H1 (cell line): ENCODE data around the gene SESN1. TPM values are rescaled to one million over a fixed set of nuclear protein-coding genes. Genes with fewer than 3 reads are reported as not detected.

Source experiments
- RNF2 ChIP-seq: fragments of 200-900, 300-1000 bp; sonication (generic); IDR thresholded peaks from 2 replicates; pipeline ENCODE4 v1.7.1; 2016; ENCODE audit warnings: borderline replicate concordance, low read depth, mild to moderate bottlenecking, antibody characterized with exemption, low read length; ENCODE audit not compliant: poor library complexity, severe bottlenecking; ENCODE audit errors: missing control alignments
- polyA plus RNA-seq, 7 experiments: library from polyadenylated mRNA; depleted of rRNA in 3 of 7; stranded (reverse) in 5 of 7; unstranded in 2 of 7; fragments of >200 nt in 5 of 7; fragments of 200-250 nt in 2 of 7; gene quantifications; 1 replicate in 5 of 7; 2 replicates in 1 of 7; 4 replicates in 1 of 7; pipeline versions ENCODE4 v1.2.1 to v1.2.3, GENCODE V29; 2011 to 2013; ENCODE audit warnings: missing spikeins in 2 of 7, mixed read lengths in 2 of 7
- total RNA-seq: library from RNA; stranded (reverse); fragmentation: NEBNext Ultra II Directional; extraction: Animal tissue kit (Norgen Biotek cat#: 25700); gene quantifications from 2 replicates; pipeline ENCODE4 v1.2.1, GENCODE V29; 2021

Gene SESN1
- total and polyA plus RNA-seq, 2 of the 8 experiments (the other 6 are each of a cell fraction or from before 2014, with no cell fraction given) = 12.8 to 15.6 TPM

DNA sequence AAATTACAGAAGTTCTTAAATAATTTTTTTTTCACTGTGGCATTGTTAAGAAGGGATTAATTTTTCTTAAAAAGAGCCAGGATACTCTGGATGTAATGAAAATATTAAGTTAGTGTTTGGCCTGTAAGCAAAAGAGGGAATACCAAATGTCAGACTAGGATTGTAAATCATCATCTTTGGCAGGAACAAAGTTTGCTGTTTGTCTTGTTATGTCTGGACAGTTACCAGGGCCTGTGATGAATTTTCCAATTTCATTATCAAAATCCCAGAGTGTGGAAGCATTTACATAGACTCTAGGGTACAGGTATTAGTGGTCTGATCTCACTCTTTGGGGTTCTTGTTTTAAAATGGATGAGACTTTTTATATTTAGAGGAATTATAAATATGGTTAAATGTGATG lies 26.8 kb upstream of the SESN1 start (continued):
- no peak for TF ChIP-seq RNF2
